OCI-LY3 (cell line): ENCODE measurements around the gene PIK3CB.

Experiments
- CTCF ChIP-seq: fragments of 200-600, 300-600 bp; sonication (generic); IDR thresholded peaks from 2 replicates; pipeline ENCODE4 v1.5.1; 2014; ENCODE audit warnings: antibody characterized with exemption, low read length, low read depth
- EZH2phosphoT487 ChIP-seq: fragments of 200-600 bp; shearing (Covaris generic); IDR thresholded peaks from 2 replicates; pipeline ENCODE4 v1.6.1; 2018; ENCODE audit warnings: antibody characterized with exemption, mixed run types, low read depth

- TF ChIP-seq EZH2phosphoT487, result no peak
- TF ChIP-seq CTCF, result no peak
Measured at GRCh38 chr3:138818185-138818860, 16.4 kb downstream of the PIK3CB start.
